SK-N-SH (cell line): ENCODE measurements around the gene PTPN5. TPM values are rescaled to one million over a fixed set of nuclear protein-coding genes. Genes with fewer than 3 reads are reported as not detected.

Experiments
- CTCF ChIA-PET: fragments of 300-600, 350-600 bp; formaldehyde crosslinking; extraction: SDS; loops from one replicate; lab custom pipeline; 2021; lab: Yijun Ruan, JAX
- POLR2A ChIA-PET: fragments of 350-600 bp; sonication (Branson Sonifier 250); formaldehyde crosslinking; extraction: SDS; loops from one replicate; lab custom pipeline; 2020; ENCODE audit warnings: antibody characterized with exemption, inconsistent platforms; lab: Yijun Ruan, JAX
- DNase-seq: peaks from one replicate; pipeline ENCODE4 v3.0.0; 2012
- H2AFZ ChIP-seq: fragments of 200-600 bp; sonication (generic); 2 replicates; pipeline ENCODE4 v1.8.1; 2016; ENCODE audit warnings: antibody characterized with exemption, mild to moderate bottlenecking, low read depth
- H3F3A ChIP-seq: fragments of 200-600 bp; sonication (generic); replicated peaks from 2 replicates; pipeline ENCODE3; 2016; ENCODE audit warnings: antibody characterized with exemption, mild to moderate bottlenecking; ENCODE audit not compliant: insufficient read depth
- H3K27ac ChIP-seq, 2 experiments: fragments of 200-500 bp in 1 of 2; fragments of 200-600 bp in 1 of 2; sonication (Bioruptor generic) in 1 of 2; sonication (generic), shearing (Covaris generic) in 1 of 2; 2 replicates each; pipeline versions ENCODE4 v1.5.1 to v1.6.1; 2014 to 2016; ENCODE audit warnings: low read depth in 2 of 2, inconsistent platforms in 1 of 2, low read length in 1 of 2, mild to moderate bottlenecking in 1 of 2, mixed read lengths in 1 of 2
- H3K27me3 ChIP-seq: fragments of 200-600 bp; sonication (generic), shearing (Covaris generic); 2 replicates; pipeline ENCODE4 v1.6.1; 2016; ENCODE audit warnings: mixed run types; ENCODE audit not compliant: insufficient read depth
- H3K36me3 ChIP-seq, 2 experiments: fragments of 200-500 bp in 1 of 2; fragments of 200-600 bp in 1 of 2; sonication (Bioruptor generic) in 1 of 2; sonication (generic) in 1 of 2; replicated peaks in 1 of 2; 2 replicates each; pipeline versions ENCODE3 to v1.5.1; 2014 to 2016; ENCODE audit warnings: low read length in 1 of 2, mild to moderate bottlenecking in 1 of 2; ENCODE audit not compliant: insufficient read depth in 2 of 2, control insufficient read depth in 1 of 2
- H3K4me1 ChIP-seq, 2 experiments: fragments of 200-500 bp in 1 of 2; fragments of 200-600 bp in 1 of 2; sonication (Bioruptor generic) in 1 of 2; sonication (generic), shearing (Covaris generic) in 1 of 2; 2 replicates each; pipeline versions ENCODE4 v1.5.1 to v1.6.1; 2014 to 2016; ENCODE audit warnings: low read depth in 1 of 2, low read length in 1 of 2, mixed run types in 1 of 2; ENCODE audit not compliant: insufficient read depth in 2 of 2, control insufficient read depth in 1 of 2
- H3K4me2 ChIP-seq: fragments of 200-600 bp; sonication (generic), shearing (Covaris generic); 2 replicates; pipeline ENCODE4 v1.6.1; 2017; ENCODE audit warnings: mixed run types
- H3K4me3 ChIP-seq, 2 experiments: fragments of 200-500 bp in 1 of 2; fragments of 200-600 bp in 1 of 2; sonication (Bioruptor generic) in 1 of 2; sonication (generic), shearing (Covaris generic) in 1 of 2; 2 replicates each; pipeline versions ENCODE4 v1.5.1 to v1.8.1; 2014 to 2016; ENCODE audit warnings: low read depth in 2 of 2, inconsistent platforms in 1 of 2, low read length in 1 of 2, mild to moderate bottlenecking in 1 of 2, mixed read lengths in 1 of 2, moderate library complexity in 1 of 2
- H3K79me2 ChIP-seq: fragments of 200-600 bp; sonication (generic); 2 replicates; pipeline ENCODE4 v1.8.1; 2017; ENCODE audit warnings: mild to moderate bottlenecking; ENCODE audit not compliant: insufficient read depth
- H3K9ac ChIP-seq: fragments of 200-600 bp; sonication (generic); 2 replicates; pipeline ENCODE4 v1.6.1; 2017; ENCODE audit warnings: mixed run types
- H3K9me2 ChIP-seq: fragments of 200-600 bp; sonication (generic); 2 replicates; pipeline ENCODE4 v1.6.1; 2017; ENCODE audit warnings: mixed run types
- H3K9me3 ChIP-seq: fragments of 200-600 bp; sonication (generic); 2 replicates; pipeline ENCODE4 v1.6.1; 2017; ENCODE audit warnings: mixed run types, mild to moderate bottlenecking, moderate library complexity
- H4K20me1 ChIP-seq: fragments of 200-600 bp; sonication (generic); 2 replicates; pipeline ENCODE4 v1.6.1; 2017; ENCODE audit warnings: mild to moderate bottlenecking, mixed run types; ENCODE audit not compliant: insufficient read depth
- CTCF ChIP-seq: fragments of 200-600 bp; sonication (generic); IDR thresholded peaks from 2 replicates; pipeline ENCODE4 v1.6.1; 2017; ENCODE audit warnings: antibody characterized with exemption, mild to moderate bottlenecking, moderate library complexity
- ELF1 ChIP-seq: IDR thresholded peaks from 2 replicates; pipeline ENCODE4 v1.4.0; 2012
- MAX ChIP-seq: IDR thresholded peaks from 2 replicates; pipeline ENCODE4 v1.4.0; 2012; ENCODE audit warnings: low read depth
- POLR2AphosphoS5 ChIP-seq: IDR thresholded peaks from 2 replicates; pipeline ENCODE4 v1.6.1; 2012; ENCODE audit warnings: low read depth, low read length
- REST ChIP-seq: IDR thresholded peaks from 2 replicates; pipeline ENCODE4 v1.6.1; 2012; ENCODE audit warnings: mild to moderate bottlenecking, low read depth, low read length, moderate library complexity
- RXRA ChIP-seq: IDR thresholded peaks from 2 replicates; pipeline ENCODE4 v1.4.0; 2012; ENCODE audit warnings: low read depth, mild to moderate bottlenecking, borderline replicate concordance
- TEAD4 ChIP-seq: IDR thresholded peaks from 2 replicates; pipeline ENCODE4 v1.4.0; 2012; ENCODE audit warnings: mild to moderate bottlenecking, borderline replicate concordance; ENCODE audit not compliant: insufficient read depth
- USF2 ChIP-seq: fragments of 150-350 bp; IDR thresholded peaks from 2 replicates; pipeline ENCODE4 v1.6.1; 2017; ENCODE audit warnings: antibody characterized with exemption, low read length, low read depth, borderline replicate concordance
- ZBTB33 ChIP-seq: IDR thresholded peaks from 2 replicates; pipeline ENCODE4 v1.4.0; 2012; ENCODE audit warnings: low read depth, borderline replicate concordance
- WGBS: methylation state at CpG from one replicate; pipeline ENCODE4 v1.1.6; 2017; ENCODE audit warnings: low lambda C conversion rate; 5-methylcytosine and 5-hydroxymethylcytosine counted together
- polyA plus RNA-seq, 3 experiments: library from polyadenylated mRNA; depleted of rRNA; stranded (reverse); fragments of >200 nt; gene quantifications; 2 replicates each; pipeline ENCODE4 v1.2.3, GENCODE V29; 2012

The PTPN5 gene
- polyA plus RNA-seq, 1 of the 3 experiments (the other 2 are of a cell fraction) = not detected

- Histone ChIP-seq H3K27me3 (no peaks in the 10 kb centered on the region; the same call in 1 of the 2 replicates), H2AFZ (no peak overlapping the region), H3K9ac (no peak overlapping the region), H4K20me1 (no peaks in the 10 kb centered on the region), H3K79me2 (no peaks in the 10 kb centered on the region), H3K4me1 (peaks cover 0 to 3% of the 10 kb centered on the region in 2 experiments; a peak in 1 of 4 replicates), H3K4me3 (no peak overlapping the region)
- POLR2A ChIA-PET = no interaction called here
- TF ChIP-seq MAX (no peak), REST (no peak), USF2 (no peak), CTCF (no peak), POLR2AphosphoS5 (no peak), ELF1 (no peak), RXRA (no peak), TEAD4 (no peak), ZBTB33 (no peak)
- TF ChIP-seq, all 33 proteins: peak for 0
- Histone ChIP-seq H3F3A (no peaks in the 10 kb centered on the region), H3K9me3 (no peaks in the 10 kb centered on the region), H3K4me2 (no peak overlapping the region), H3K9me2 (no peaks in the 10 kb centered on the region), H3K36me3 (no peaks in the 10 kb centered on the region), H3K27ac (no peak overlapping the region)
- CTCF ChIA-PET = interaction anchor here (0.6 to 9.1 kb wide), 24 partner anchors 9 to 669 kb away, joined by 3 to 185 read pairs (median 4); partner anchors contain the start of genes PTPN5 and SAAL1
- no peak for DNase-seq
- 70% methylated on average over 7 of the region's 7 CpGs for WGBS
These were observed 16.8 kb downstream of the PTPN5 start for GRCh38 chr11:18774801-18775200.
